ENCODE results near the gene CATSPER4.
A peak's percentile ranks its signal among the peaks of the same experiment; 100 is the strongest.
"Not testable (repeated sequence)": the region's sequence is repeated elsewhere in the genome, so short reads cannot be mapped to it uniquely, and the experiment has no call there.

CATSPER4 gene

DNA sequence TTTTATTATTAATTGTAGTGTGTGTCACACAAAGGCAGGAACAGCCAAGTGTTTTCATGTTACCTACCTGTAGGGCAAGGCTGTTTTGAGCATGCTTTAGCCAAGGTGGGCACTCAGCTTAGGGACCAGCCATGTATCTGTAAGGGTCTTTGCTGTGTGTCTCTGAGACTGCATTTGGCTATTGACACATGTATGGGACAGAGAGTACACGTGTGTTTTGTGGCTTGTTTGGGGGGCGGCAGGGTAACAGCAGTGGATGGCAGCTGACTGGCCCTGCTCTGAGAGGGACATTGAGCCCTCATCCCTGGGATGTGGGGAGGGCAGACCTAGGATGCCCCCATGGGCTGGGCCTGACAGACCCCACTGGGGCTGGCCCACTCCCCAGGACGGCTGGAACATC, 6.9 kb downstream of the CATSPER4 start:
- DNase-seq: no peak

DNA sequence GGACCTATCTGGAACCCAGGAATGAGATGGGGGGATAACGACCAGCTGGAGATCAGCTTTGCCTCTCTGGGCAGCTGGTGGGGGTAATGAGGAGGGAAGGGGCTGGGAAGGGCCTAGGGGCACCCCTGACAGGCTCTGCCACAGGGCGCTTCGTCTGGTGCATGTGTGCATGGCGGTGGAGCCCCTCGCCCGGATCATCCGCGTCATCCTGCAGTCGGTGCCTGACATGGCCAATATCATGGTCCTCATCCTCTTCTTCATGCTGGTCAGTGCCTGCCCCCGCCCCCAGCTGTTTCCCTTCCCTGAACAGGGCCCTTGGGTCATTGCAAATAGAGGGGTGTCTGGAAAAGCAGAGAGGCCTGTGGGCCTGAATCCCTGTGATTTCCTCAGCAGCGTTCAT, 7.4 kb downstream of the CATSPER4 start:
- no peak for DNase-seq

GRCh38 chr1:26200413-26200812, 10.0 kb downstream of the CATSPER4 start:
- DNase-seq: no peak

DNA sequence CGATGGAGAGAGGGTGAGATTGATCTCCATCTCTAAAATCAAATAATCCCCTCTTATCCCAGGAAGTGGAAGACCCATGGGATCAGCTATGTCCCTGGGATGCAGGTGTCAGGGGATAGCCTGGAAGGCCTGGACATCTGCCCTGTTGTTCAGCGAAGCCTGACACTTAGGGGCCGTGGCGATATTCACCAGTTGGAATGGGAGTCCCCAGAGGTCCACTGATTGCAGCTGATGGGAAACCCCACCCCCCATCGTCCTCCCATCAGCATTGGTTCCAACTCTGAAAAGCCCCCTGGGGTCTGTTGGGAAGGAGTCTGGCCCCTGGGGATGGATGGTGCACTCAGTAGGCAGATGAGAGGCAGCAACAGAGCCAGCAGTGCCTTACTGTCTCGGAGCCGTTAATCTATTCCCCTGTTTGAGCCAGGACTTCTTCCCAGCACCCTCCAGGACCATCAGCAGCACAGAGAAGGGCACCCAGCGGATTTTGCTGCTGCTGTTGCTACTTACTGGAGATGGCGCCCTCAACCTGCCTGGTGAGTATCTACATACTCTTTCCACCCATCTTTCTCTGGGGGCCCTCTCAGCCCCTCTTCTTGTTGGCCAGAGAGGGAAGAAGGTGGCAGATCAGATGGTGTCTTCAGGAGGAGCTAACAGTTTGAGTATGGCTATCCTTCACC, 13.4 kb downstream of the CATSPER4 start:
- DNase-seq: no peak

- no peak for DNase-seq
Observed at GRCh38 chr1:26210147-26210870, 19.9 kb downstream of the CATSPER4 start.

- DNase-seq: no peak
Observed at GRCh38 chr1:26212726-26213125, 22.3 kb downstream of the CATSPER4 start.

- DNase-seq: no peak
Observed at GRCh38 chr1:26213335-26213905, 23.0 kb downstream of the CATSPER4 start.

DNA sequence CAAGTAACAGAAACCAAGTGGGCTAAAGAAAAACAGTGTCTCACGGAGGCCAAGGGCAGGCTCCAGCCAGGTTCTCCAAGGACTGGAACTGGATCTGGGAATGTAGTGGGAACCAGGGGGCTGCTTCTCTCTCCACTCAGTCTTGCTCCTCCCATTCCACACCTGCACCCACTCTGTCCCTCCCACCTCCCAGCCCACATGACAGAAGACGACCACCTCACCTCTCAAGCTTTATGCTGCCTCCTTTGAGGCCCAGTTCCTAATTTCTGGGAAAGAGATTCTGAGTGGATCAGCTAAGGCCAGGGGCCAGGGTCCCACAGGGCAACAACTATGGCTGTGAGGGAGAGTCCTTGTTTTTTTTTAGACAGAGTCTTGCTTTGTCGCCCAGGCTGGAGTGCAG, 24.8 kb downstream of the CATSPER4 start:
- no peak for DNase-seq

DNA sequence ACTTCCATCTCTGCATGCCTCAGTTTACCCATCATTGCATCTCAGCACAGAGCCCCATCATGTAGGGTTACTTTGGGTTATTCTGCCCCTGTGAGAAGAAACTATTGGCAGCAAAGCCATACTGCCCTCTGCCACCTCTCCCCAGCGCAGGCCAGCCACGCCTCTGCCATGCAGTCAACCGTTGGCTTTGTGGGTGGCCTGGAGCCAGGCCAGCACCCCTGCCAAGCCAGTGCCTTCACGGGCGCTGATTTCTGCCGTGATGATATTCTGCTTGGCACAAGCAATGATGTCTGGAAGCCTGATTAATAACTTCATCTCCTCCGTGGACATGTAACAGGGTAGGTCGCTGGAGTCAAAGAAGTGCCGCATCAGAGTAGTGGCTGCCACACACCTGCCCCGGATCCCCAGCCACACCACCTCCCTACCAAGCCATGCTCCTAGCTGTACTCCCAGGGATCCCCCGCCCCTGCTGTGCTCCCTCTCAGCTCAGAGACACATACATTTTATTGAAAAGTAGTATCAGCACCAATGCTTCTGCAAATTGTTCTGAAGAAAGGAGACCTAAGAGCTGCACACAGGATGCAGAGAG, 28.6 kb downstream of the CATSPER4 start:
- no peak for DNase-seq

GRCh38 chr1:26220199-26220912, 30.0 kb downstream of the CATSPER4 start:
- no peak for DNase-seq

DNA sequence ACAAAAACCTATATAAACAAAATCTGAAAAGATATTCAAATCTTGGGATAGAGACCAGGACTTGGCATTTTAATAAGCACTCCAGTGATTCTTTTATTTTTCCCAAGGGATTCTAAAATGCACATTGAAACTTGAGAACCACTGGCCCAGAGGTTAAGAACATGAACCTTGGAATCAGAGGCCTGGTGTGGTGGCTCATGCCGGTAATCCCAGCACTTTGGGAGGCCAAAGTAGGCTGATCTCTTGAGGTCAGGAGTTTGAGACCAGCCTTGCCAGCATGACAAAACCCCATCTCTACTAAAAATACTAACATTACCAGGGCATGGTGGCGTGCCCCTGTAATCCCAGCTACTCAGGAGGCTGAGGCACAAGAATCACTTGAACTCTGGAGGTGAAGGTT, 30.7 kb downstream of the CATSPER4 start:
- no peak for DNase-seq

GRCh38 chr1:26224606-26225005, 34.2 kb downstream of the CATSPER4 start:
- DNase-seq: no peak

DNA sequence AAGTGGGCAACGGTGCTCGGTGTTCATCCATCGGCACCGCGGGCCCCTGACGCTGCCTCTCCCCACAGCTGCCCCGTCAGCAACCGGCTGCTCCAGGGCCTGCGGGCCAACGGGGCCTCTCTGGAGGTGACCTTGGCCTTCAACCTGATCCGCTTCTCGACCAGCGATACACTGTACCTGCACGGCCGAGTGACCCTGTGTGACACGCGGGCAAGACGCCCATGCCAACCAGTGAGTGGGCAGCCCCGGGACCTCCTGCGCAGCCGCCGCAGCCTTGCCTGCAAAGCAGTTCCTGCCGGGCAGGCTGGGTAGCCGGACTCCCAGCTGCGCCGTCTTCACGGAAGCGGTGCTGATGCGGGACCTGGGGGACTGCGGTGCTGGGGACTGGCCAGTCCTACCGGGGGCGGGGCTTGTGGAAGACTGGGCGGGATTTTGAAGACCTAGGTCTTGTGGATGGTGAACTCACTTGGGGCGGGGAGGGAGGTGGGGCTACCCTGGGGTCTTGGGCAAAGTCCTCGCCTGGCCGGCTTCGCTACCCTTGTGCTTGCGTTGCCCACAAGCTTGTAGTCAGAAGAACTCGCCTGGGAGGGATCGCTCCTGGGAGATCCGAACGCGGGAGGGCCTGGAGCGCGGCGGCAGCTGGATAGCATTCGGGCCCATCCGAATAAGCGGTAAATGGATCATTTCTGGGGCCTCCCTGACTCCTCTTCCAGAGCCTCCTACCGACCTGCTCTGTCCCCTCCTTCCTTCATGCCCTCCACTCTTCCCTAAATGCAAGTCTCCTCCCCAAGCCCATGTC, 34.8 kb downstream of the CATSPER4 start:
- DNase-seq: no peak

DNA sequence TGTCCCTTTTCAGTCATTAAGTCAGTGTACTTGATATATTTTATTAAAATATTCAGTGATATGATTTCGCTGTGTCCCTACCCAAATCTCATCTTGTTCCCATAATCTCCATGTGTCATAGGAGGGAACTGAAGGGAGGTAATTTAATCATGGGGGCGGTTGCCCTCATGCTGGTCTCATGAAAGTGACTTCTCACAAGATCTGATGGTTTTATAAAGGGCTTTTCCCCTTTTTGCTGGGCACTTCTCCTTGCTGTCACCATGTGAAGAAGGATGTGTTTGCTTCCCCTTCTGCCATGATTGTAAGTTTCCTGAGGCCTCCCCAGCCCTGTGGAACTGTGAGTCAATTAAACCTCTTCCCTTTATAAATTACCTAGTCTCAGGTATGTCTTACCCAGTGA, 40.3 kb downstream of the CATSPER4 start:
- not testable (repeated sequence) for DNase-seq

DNA sequence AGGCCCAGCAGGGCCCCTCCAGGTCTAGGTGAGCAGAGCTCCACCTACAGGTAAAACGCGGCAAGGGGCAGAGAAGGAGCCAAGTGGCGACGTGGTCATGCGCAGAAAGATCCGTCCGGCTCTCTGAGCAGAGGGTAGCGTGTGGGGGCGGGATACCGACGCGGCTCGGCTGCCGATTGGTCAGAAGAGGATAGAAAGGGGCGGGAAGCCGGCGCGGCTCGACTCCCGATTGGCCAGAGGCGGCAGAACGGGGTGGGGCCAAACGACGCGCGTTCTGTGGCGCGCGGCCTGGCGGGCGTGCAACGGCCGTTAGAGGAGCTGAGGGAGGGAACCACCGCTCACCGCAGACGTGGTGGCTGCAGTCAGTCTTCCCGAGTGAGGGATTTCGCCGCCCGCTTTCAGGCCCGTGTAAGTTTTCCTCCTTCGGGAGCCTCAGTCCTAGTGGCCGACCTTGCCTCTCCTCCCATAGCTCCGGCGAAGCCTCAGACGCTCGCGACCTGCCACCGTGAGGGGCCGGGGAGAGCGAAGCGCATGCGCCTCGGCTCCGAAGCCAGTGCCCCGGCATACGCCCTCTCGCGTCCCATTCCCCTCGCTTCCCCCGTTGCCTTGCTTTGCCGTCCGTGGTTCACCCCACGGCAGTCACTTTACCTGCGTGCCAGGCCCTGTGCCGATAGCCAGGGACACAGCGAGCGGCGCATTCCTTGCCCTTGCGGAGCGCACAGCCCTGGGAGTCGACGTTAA, 43.7 kb downstream of the CATSPER4 start, which contains the start of gene CEP85:
Gene CEP85 (plus strand): TSS at position 298 of the 741 bp plus-strand sequence. CDS start 5,584 bp downstream, outside the sequence.
- DNase-seq: peak; percentile 95 to 96

- peak in 1 of 2 experiments; percentile 17 for DNase-seq
Observed at GRCh38 chr1:26234644-26235370, 44.4 kb downstream of the CATSPER4 start.

- peak; percentile 16 to 18 for DNase-seq
Observed at GRCh38 chr1:26237230-26237966, 47.0 kb downstream of the CATSPER4 start.

DNA sequence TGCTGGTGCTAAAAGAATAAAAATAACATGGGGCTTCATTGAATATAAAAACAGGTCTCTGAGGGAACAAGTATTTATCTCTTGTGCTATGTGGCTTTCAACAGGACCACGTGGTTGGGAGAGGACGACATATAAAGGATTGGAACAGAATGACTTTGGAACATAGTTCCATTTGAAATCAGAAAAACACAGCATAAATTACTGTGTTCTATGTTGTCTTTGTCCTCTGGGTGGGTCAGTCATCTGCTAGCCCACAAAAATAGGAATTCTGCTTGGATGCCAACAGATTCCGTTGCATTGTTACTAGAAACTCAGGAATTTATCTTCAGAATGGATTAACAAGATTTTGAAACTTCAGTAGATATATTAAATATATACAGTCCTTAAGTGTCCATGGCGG, 49.5 kb downstream of the CATSPER4 start:
- no peak for DNase-seq
